Hematopoietic multipotent progenitor cell treated with erythropoietin and hydrocortisone succinate and interleukin-3 and kit ligand, for 6 days (in vitro differentiated cells): ENCODE measurements around the gene F2.
A peak's percentile ranks its signal among the peaks of the same experiment; 100 is the strongest.
"Not testable (repeated sequence)": the region's sequence is repeated elsewhere in the genome, so short reads cannot be mapped to it uniquely, and the experiment has no call there.

ENCODE experiments used
- DNase-seq: peaks from one replicate; pipeline ENCODE4 v3.0.0-alpha.2; 2015

The F2 gene

GRCh38 chr11:46719048-46719542 lies at the start of gene F2:
TSS of gene F2 (plus strand) at chr11:46719213. CDS start at chr11:46719236, 23 bp downstream.
- no peak for DNase-seq

DNA sequence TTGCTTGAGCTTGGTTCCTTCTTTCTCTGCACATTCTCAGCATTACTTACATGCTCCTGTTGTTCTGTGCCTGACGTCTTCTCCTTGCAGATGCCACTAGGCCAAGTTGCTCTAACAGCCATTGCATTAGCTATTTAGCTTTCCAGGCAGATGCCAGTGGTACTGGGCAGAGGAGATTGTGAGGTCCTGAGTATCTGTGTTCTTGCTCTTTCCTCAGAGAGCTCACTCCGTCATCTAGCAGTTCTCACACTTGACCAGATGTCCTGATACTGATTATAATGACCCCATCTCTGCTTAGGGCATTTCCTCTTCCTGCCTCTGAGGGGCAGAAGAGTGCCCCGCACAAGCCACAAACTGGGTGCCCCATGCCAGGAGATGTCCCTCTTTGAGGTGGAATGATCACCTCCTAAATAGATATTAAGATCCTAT lies 49.3 kb upstream of the F2 start:
- peak; percentile 89 for DNase-seq

GRCh38 chr11:46670521-46670920 lies 48.5 kb upstream of the F2 start:
- not testable (repeated sequence) for DNase-seq

DNA sequence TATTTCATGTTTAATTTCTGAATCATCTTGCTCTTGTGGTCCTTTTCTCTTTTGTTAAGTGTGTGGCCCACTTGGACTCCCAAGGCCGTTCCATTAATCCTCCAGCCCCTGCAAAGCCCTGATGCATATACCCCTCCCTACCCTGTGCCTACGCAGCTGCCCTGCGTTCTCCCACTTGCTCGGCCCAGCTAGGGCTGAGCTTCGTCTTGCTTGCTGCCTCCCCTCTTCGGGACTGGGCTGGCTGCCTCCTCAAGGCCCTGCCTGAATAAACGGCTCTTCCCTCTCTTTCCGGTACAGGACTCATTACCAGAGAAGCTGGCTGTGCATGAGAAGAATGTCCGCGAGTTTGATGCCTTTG lies 47.1 kb upstream of the F2 start:
- no peak for DNase-seq

DNA sequence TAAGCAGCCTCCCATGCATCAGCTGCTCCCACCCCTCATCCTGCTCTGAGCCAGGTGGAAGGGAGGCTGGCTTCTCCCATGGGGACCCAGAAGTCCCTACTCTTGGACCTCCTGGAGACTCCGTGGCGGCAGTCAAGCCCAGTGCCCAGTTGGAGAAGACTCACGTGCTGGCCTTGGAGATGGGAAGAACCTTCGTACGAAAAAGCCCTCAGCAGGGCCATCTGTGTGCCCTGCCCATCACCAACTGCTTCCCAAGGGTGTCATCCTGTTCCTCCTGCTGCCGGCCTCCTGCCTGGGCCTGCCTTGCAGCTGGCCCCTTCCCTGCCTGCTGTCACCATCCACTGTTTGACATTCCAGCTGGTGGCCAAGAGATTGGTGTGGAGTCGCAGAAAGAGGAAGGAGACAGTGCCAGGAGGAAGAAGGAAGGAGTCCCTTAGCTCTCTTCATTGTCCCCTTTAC lies 46.6 kb upstream of the F2 start:
- no peak for DNase-seq

DNA sequence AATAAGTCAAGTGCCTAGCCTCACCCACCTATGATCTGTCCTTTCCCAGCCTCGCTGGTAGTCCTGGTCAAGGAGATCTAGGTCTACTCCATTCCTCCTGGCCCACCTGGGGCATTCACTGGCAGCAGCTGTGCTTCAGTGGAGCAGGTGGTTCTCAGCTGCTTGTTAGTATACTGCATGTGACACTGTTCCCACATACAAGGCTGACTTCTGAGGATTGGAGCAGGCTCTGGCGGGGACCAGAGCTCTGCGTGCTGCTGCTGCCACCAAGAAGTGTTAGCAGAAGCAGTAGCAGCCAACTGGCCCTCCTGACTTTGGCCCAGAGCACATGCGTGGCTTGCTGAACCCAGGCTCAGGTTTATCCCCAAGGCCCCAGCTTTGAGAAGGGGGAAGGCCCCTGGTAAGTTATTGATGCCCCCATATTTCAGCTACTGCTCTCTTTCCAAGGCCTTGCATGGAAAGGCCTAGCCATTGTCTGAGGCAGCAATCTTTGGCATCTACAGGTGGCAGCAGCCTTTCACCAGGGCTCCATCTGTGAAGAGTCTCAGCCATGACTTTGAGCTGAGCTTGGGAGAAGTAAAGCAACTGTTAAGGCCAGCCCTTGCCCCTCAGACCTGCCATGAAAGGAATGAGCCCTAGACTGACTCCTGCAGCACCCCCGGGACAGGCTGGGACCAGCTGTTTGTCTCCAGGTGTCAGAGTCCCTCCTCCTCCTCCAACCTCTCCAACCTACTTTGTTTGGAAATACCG lies 45.1 kb upstream of the F2 start:
- DNase-seq, result no peak

DNA sequence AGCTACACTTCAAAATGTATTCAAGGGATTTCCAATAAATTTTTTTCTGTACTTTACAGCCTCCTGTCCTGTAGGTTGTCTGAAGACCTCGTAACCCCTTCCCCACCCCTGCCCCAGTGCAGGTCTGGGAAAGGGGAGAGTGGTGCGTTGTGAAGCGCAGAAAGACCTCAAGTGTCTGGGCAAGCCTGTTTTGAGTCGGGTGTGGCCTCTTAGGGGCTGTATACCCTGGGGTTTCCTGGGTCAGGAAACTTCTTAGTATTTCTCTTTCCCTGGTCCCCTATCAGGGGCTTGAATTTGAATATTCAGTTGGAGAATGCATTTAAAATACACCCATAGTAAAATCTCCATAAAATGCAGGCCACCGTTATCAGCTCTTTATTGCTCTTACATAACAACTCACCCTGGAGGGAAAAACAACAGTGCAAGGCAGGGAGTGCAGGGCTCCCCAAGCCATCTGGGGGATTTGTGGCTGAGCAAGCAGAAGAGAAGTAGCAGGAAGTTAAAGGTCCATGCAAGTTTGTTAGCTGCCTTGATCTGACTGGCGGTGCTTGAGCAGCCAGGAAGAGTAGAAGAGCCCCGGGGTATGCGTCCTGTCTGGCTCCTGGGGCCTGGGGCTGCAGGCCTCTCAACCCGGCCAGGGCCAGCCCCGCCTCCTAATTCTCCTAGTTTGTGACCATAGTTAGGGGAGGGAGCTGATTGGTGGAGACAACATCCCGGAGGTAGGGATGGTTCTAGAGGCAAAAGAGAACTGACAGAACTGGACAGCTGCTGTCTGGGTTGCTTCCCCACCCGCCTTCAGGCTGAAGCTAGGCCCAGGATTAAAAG lies 44.3 kb upstream of the F2 start:
- DNase-seq, result peak; percentile 59

DNA sequence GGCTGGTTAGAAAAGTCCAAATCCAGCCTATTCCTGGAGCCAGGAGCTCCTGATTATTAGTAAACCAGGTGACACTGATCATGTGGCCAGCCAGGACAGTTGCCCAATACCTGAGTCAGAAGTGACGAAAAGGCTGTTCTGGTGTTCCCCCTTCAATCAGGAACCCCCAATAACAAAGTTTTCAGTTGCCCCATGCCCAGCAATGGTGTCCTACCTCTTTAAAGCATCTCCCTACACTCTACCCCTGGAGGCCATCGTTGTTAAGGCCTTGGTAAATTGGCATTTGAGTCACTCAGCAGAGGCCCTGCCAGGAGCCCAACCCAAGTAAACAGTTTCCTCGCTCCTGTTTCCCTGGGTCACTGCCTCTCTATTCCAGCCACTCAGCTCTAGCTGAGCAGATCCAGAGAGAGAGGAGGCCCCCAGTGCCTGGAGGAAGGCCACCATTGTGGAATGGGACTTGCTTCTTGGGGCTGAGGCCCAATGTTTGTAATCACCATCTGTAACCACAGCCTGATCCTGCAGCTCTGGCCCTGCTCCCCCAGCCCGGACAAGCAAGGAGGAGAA lies 43.6 kb upstream of the F2 start:
- peak; percentile 15 for DNase-seq

DNA sequence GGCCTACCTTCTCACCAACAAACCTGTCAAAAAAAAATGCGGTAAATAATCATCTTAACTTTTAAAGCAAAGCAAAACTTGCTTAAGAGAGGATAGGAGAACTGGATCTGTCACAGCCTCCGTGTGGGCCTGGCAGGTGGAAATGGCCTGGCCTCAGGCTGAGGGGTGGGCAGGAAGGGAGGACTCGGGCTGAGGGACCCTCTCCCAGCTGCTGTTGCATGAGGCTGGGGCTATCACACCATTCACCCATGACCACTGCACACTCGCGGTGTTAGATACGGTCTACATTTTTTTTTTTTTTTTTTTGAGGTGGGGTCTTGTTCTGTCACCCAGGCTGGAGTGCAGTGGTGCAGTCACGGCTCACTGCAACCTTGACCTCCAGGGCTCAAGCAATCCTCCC lies 43.1 kb upstream of the F2 start:
- no peak for DNase-seq

GRCh38 chr11:46676436-46677158 lies 42.4 kb upstream of the F2 start:
- peak; percentile 19 for DNase-seq

DNA sequence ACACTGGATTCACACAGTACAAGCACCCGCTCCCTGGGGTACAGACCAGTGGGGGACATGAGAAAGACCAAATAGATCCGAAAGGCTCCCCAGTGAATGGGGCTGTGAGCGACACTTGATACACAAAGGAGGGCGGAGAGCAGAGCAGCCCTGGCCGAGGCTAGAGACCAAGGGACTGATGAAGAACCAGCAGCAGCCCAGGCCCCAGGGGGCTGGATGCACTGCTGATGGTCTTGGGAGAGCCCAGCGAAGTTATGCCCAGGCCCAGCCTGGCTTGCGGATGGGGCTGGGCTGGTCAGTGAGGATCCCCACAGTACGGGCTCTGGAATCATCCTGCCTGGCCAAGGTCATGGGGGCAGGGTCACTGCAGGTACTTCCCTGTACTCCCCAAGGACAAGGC lies 41.8 kb upstream of the F2 start:
- no peak for DNase-seq

GRCh38 chr11:46677991-46678740 lies 40.8 kb upstream of the F2 start:
- peak; percentile 22 for DNase-seq

DNA sequence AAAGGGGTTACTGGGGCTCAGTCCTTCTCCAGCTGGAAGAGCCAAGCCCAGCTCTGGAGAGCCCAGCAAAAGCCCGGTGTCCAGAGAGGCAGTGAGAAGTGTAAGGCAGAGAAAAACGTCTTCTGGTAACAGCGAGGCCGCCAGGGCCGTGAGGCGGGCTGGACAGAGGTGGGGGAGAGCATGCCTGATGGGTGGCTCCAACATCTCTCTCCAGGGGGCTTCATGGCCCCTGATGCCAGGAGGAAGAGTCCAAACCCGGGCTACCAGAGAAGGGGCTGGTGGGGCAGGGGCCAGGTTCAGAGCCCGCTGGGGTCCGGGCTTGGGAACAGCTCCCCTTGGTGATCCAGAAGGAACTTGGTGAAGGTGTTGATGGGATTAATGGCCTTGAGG lies 40.3 kb upstream of the F2 start:
- DNase-seq, result no peak

GRCh38 chr11:46679241-46680163 lies 39.5 kb upstream of the F2 start:
- DNase-seq, result no peak

- no peak for DNase-seq
Measured at GRCh38 chr11:46680164-46680760, 38.8 kb upstream of the F2 start.

DNA sequence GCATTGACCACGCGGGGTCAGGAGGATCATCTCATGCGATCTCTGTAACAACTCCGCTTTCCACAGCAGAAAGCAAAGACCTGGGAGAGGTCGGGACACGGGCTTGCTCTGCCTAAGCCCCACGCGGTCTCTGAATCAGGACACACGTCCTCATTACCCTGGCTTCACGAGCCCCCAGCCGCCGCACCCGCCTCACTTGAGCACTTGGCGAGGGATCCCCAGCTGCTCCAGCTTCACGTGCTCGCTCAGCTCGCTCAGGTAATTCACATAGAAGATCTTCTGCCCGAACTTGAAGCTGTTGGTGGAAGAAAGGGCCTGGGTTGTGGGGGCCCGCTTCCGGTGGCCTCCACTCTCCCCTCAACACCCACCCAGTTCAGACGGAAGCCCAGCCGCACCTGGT lies 38.2 kb upstream of the F2 start:
- no peak for DNase-seq

- DNase-seq, result no peak
Measured at GRCh38 chr11:46681814-46682213, 37.2 kb upstream of the F2 start.

- no peak for DNase-seq
Measured at GRCh38 chr11:46682773-46683752, 36.0 kb upstream of the F2 start.

DNA sequence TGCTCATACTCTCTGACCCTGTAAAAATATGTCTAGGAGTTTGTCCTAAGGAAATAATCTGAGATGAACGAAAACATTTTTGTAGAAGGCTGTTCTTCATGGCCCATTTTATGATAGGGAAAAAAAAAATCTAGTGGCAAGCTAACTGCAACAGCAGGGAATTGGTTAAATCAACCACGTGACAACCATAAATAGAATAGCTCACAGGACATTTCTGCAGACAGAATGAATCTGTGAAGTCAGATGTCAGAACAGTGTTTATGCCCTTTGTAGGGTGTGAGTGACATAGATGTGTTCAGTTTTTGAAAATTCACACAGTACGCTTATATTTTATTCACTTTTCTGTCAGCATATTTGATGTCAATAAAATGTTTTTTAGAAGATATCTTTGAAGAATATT lies 34.6 kb upstream of the F2 start:
- no peak for DNase-seq
